HG03039 (cell line): ENCODE measurements around the gene ADAMTS16.

Source experiments
- ATAC-seq: cut with Tn5 transposase; IDR thresholded peaks from one replicate; pipeline ENCODE4 v1.9.1; 2021; ENCODE audit warnings: mild to moderate bottlenecking, moderate library complexity; ENCODE audit not compliant: unreplicated experiment

ADAMTS16 gene

GRCh38 chr5:5182508-5183188 lies 42.5 kb downstream of the ADAMTS16 start:
- no peak for ATAC-seq

GRCh38 chr5:5183189-5183699 lies 43.1 kb downstream of the ADAMTS16 start:
- no peak for ATAC-seq

GRCh38 chr5:5183933-5184332 lies 43.8 kb downstream of the ADAMTS16 start:
- no peak for ATAC-seq

GRCh38 chr5:5188376-5189050 lies 48.4 kb downstream of the ADAMTS16 start:
- no peak for ATAC-seq

GRCh38 chr5:5189051-5189430 lies 48.9 kb downstream of the ADAMTS16 start:
- ATAC-seq = no peak

- no peak for ATAC-seq
These were observed 51.8 kb downstream of the ADAMTS16 start for GRCh38 chr5:5191906-5192305.

- ATAC-seq = no peak
These were observed 52.6 kb downstream of the ADAMTS16 start for GRCh38 chr5:5192681-5193080.

- ATAC-seq = no peak
These were observed 55.2 kb downstream of the ADAMTS16 start for GRCh38 chr5:5195128-5195918.

GRCh38 chr5:5198135-5198534 lies 58.0 kb downstream of the ADAMTS16 start:
- ATAC-seq = no peak

- no peak for ATAC-seq
These were observed 58.7 kb downstream of the ADAMTS16 start for GRCh38 chr5:5198815-5199214.

GRCh38 chr5:5199495-5199894 lies 59.4 kb downstream of the ADAMTS16 start:
- no peak for ATAC-seq

- no peak for ATAC-seq
These were observed 60.0 kb downstream of the ADAMTS16 start for GRCh38 chr5:5200133-5200532.

- no peak for ATAC-seq
These were observed 62.2 kb downstream of the ADAMTS16 start for GRCh38 chr5:5202321-5202720.

GRCh38 chr5:5203451-5203850 lies 63.3 kb downstream of the ADAMTS16 start:
- no peak for ATAC-seq

- no peak for ATAC-seq
These were observed 67.7 kb downstream of the ADAMTS16 start for GRCh38 chr5:5207828-5208227.

GRCh38 chr5:5209089-5209488 lies 69.0 kb downstream of the ADAMTS16 start:
- no peak for ATAC-seq

GRCh38 chr5:5209510-5210286 lies 69.6 kb downstream of the ADAMTS16 start:
- no peak for ATAC-seq

- ATAC-seq = no peak
These were observed 77.2 kb downstream of the ADAMTS16 start for GRCh38 chr5:5217371-5217770.

- no peak for ATAC-seq
These were observed 78.3 kb downstream of the ADAMTS16 start for GRCh38 chr5:5218396-5218795.

GRCh38 chr5:5219541-5219940 lies 79.4 kb downstream of the ADAMTS16 start:
- ATAC-seq = no peak
